ENCODE results near the gene OR7A17. TPM values are rescaled to one million over a fixed set of nuclear protein-coding genes. Genes with fewer than 3 reads are reported as not detected.

The OR7A17 gene
- total RNA-seq, 1 donor from 2014 or later = not detected

DNA sequence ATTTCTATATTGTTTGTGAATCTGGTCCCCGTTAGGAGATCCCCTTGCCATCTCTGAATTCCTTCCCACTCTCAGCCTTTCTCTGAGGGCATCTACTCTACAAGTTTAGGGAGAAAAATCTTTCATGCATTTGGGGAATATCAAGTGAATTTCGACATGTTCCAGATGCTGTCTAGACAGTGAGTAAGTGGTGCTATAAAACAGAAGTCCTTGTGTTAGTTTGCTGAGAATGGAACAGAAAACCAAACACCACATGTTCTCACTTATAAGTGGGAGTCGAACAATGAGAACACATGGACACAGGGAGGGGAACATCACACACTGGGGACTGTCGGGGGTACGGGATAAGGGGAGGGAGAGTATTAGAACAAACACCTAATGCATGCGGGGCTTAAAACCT lies 42.4 kb downstream of the OR7A17 start:
- H3K36me3 ChIP-seq = no peaks in the 10 kb centered on the region
- no peaks in the 10 kb centered on the region for H3K4me1 ChIP-seq
- TF ChIP-seq, protein P1, sequence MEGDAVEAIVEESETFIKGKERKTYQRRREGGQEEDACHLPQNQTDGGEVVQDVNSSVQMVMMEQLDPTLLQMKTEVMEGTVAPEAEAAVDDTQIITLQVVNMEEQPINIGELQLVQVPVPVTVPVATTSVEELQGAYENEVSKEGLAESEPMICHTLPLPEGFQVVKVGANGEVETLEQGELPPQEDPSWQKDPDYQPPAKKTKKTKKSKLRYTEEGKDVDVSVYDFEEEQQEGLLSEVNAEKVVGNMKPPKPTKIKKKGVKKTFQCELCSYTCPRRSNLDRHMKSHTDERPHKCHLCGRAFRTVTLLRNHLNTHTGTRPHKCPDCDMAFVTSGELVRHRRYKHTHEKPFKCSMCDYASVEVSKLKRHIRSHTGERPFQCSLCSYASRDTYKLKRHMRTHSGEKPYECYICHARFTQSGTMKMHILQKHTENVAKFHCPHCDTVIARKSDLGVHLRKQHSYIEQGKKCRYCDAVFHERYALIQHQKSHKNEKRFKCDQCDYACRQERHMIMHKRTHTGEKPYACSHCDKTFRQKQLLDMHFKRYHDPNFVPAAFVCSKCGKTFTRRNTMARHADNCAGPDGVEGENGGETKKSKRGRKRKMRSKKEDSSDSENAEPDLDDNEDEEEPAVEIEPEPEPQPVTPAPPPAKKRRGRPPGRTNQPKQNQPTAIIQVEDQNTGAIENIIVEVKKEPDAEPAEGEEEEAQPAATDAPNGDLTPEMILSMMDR (IDR thresholded peaks at IDR 0.05) = no peak

GRCh38 chr19:14843169-14843568 lies 42.8 kb downstream of the OR7A17 start:
- H3K4me3 ChIP-seq = no peak overlapping the region
- H3K27ac ChIP-seq = no peak overlapping the region
- no peaks in the 10 kb centered on the region for H3K36me3 ChIP-seq
- intact Hi-C loops (cut with DNase I) = no loop called here
- DNase-seq (ENCODE audit: low spot score in 2 of 2) = no peak
- no peaks in the 10 kb centered on the region for H3K9me3 ChIP-seq
- no peaks in the 10 kb centered on the region for H3K4me1 ChIP-seq
- no peaks in the 10 kb centered on the region for H3K27me3 ChIP-seq
- TF ChIP-seq, protein P1 (IDR thresholded peaks at IDR 0.05) = no peak

More for the DNA sequence above, 42.4 kb downstream of the OR7A17 start:
- no peaks in the 10 kb centered on the region for H3K9me3 ChIP-seq
- no peak overlapping the region for H3K27ac ChIP-seq
- intact Hi-C loops (cut with DNase I) = no loop called here
- H3K27me3 ChIP-seq = no peaks in the 10 kb centered on the region
- no peak for DNase-seq (ENCODE audit: low spot score in 2 of 2)
- H3K4me3 ChIP-seq = no peak overlapping the region

DNA sequence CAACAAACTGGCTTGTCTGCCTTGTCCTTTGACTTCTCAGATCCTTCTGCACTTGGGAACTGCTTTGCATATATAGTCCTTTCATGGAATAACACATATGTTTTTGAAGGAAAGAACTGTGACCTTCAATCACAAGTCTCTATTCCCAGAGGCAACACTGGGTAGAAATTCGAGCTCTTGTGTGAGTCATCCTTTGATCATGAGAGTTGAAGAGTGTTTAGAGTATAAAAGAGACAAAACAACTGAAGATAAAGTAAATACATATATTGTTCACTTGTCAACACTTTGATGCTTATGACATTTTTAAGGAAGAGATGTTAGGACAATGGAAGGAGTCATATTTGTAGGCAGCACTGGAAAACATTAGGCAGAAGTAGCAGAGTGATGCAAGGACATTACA lies 45.7 kb downstream of the OR7A17 start:
- Histone ChIP-seq H3K4me1 (no peaks in the 10 kb centered on the region), H3K4me3 (no peak overlapping the region), H3K9me3 (no peaks in the 10 kb centered on the region), H3K27me3 (no peaks in the 10 kb centered on the region), H3K36me3 (no peaks in the 10 kb centered on the region), H3K27ac (no peak overlapping the region)
- no peak for DNase-seq (ENCODE audit: low spot score in 2 of 2)
- TF ChIP-seq, protein P1 (IDR thresholded peaks at IDR 0.05) = no peak
- intact Hi-C loops (cut with DNase I) = no loop called here

DNA sequence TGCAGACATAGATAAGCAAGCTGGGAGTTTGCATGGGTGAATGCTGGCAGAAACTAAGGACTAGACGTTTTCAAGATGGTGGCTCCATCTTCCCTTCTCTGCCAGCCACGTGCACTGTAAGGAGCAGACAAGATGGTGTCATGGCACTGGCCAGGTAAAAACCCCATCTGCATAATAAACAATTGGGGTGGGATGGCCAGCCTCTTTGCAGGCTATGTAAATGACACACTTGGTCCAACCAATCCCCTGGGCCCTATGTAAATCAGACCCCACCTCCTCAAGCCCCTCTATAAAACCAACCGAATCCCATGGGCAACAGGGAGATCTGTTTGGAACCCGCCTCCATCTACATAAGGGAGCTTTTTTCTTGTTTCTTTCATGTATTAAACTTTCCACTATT lies 48.5 kb downstream of the OR7A17 start:
- intact Hi-C loops (cut with DNase I) = no loop called here

GRCh38 chr19:14835011-14835410 lies 50.9 kb downstream of the OR7A17 start, which contains the start of the genes OR7A5 and OR7C1:
OR7A5 (minus strand) TSS chr19:14835185; CDS start chr19:14828241, 6,944 bp downstream.
OR7C1 (minus strand) TSS chr19:14835185; CDS start chr19:14800136, 35,049 bp downstream.
- Histone ChIP-seq H3K4me1 (no peaks in the 10 kb centered on the region), H3K4me3 (no peak within 1 kb of the TSS), H3K36me3 (no peaks in the 10 kb centered on the region), H3K9me3 (no peaks in the 10 kb centered on the region), H3K27ac (no peak within 1 kb of the TSS), H3K27me3 (no peaks in the 10 kb centered on the region)
- TF ChIP-seq, protein P1 (IDR thresholded peaks at IDR 0.05) = no peak
- intact Hi-C loops (cut with DNase I) = no loop called here
- DNase-seq (ENCODE audit: low spot score in 2 of 2) = no peak

More for the DNA sequence above, 48.5 kb downstream of the OR7A17 start:
- no peaks in the 10 kb centered on the region for H3K4me1 ChIP-seq
- H3K4me3 ChIP-seq = no peak overlapping the region
- no peak for DNase-seq (ENCODE audit: low spot score in 2 of 2)
- no peaks in the 10 kb centered on the region for H3K9me3 ChIP-seq
- no peaks in the 10 kb centered on the region for H3K27me3 ChIP-seq
- no peaks in the 10 kb centered on the region for H3K36me3 ChIP-seq
- TF ChIP-seq, protein P1 (IDR thresholded peaks at IDR 0.05) = no peak
- no peak overlapping the region for H3K27ac ChIP-seq

DNA sequence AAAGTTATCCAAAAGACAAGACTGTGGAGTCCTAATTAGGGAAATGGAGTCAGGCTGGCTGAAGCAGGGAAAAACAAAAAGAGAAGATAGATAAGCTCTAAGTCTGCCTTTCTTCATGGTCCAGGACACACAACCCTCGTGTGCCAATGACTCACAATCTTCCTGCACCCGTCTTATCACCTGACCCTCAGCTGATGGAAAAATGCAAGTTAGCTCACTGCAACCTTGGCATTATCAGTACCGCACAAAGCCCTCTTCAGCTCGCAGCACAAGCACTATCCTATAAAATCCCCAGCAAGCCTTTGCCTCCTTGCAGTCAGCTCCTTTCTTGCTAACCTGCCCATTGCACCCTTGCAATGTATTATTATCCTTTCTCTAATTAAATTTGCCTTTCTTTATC lies 55.2 kb downstream of the OR7A17 start:
- no peak for DNase-seq (ENCODE audit: low spot score in 2 of 2)
- TF ChIP-seq, protein P1 (IDR thresholded peaks at IDR 0.05) = no peak
- no peak overlapping the region for H3K4me3 ChIP-seq
- no peaks in the 10 kb centered on the region for H3K4me1 ChIP-seq
- H3K9me3 ChIP-seq = no peaks in the 10 kb centered on the region
- no peaks in the 10 kb centered on the region for H3K27me3 ChIP-seq
- intact Hi-C loops (cut with DNase I) = no loop called here
- H3K36me3 ChIP-seq = no peaks in the 10 kb centered on the region
- H3K27ac ChIP-seq = no peak overlapping the region

All from ascending aorta (tissue), 2 donors.